ENCODE data around the gene FBXO7.
"Not testable (repeated sequence)": the region's sequence is repeated elsewhere in the genome, so short reads cannot be mapped to it uniquely, and the experiment has no call there.

Gene FBXO7

DNA sequence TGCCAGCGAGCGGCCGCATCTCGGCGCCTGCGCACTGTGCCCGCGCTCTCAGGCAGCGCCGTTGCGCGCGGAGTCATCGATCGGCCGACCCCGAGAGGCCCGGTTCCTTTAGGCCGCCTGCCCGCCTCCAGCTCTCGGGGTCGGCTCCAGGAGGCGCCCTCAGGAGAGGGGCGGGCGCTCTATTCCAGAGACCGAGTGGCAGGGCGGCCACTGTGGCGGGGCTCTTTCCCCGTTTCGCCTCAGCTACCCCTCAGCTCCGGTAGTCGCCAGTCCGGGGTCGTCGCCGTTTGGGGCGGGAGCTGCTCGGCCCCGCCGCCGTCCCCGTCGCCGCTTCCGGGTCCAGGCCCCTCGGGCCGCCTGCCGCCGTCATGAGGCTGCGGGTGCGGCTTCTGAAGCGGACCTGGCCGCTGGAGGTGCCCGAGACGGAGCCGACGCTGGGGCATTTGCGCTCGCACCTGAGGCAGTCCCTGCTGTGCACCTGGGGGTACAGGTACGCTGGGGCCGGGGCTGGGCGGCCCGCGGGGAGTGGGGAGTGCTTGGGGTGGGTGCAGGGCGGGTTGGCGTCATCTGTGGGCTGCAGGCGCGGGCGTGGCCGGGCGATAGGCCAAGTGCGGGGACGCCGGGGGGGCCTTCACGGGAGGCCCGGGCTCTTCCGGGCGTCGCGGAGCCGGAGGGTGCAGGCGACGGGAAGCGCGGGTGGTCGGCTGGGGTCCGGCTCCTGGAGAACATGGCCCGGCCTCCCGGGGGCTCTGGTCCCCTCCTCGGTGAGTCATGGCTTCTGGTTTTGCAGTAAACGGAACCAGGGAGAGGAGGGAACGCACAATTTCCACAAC is at the start of gene FBXO7:
TSS of gene FBXO7 (plus strand) at position 177 of the 833 bp plus-strand sequence. CDS start at position 369, 192 bp downstream.
- intact Hi-C loops (cut with DNase I): loop anchor here (2.0 to 10.0 kb wide), 3 partner anchors 52 to 500 kb away; partner anchors contain the start of gene RTCB
- DNase-seq: peak; percentile 75 to 97 (median 94)

DNA sequence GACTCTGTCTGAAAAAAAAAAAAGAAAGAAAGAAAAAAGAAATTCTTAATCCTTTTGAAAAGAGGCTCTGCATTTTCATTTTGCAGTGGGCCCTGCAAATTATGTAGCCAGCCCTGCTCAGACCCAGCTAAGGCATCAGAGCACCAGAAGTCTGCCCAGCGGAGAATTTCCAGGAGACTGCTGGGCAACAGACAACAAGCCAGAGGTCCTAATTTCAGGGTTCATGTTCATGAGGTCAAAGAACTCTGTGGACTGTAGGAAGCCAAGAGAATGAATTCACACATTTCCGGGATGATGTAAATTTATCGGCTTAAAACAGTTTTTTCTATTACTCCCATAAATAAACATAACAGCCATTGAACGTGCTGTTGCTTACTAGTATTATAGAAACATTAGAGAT is 47.7 kb upstream of the FBXO7 start:
- DNase-seq: no peak
- intact Hi-C loops (cut with DNase I): no loop called here

DNA sequence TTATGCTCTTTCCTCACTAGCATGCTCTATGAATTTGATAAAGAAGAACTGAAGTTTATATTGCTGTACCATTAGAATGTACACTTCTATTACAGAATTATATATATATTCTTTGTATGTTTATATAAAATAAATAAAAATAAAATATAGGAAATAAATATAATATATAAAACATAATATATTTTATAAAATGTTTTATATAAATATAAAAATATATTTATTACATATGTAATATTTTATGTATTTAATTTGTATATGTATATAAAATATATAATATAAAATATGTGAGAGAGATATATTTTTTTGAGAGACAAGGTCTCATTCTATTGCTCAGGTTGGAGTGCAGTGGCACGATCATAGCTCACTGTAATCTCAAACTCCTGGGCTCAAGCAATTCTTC is 44.3 kb upstream of the FBXO7 start:
- intact Hi-C loops (cut with DNase I): no loop called here
- no peak for DNase-seq

DNA sequence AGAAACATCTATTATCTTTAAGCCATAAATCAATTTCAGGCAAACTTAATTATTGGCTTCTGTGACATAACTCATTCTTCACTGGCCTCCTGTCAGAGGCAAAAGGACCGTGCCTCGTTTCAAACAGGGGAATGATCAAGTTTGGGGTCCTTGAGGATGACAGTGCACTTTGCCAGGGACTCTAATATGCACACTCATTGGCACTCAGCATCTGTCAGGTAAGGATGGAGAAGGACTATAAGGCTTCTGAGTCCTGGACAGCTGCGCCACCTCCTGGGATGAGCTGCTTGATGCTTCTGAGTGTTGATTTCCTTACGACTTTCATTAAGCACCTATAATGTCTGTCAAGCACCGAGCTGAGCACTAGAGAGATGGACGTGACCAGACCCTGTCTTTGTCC is 30.5 kb upstream of the FBXO7 start:
- DNase-seq: no peak
- intact Hi-C loops (cut with DNase I): no loop called here

DNA sequence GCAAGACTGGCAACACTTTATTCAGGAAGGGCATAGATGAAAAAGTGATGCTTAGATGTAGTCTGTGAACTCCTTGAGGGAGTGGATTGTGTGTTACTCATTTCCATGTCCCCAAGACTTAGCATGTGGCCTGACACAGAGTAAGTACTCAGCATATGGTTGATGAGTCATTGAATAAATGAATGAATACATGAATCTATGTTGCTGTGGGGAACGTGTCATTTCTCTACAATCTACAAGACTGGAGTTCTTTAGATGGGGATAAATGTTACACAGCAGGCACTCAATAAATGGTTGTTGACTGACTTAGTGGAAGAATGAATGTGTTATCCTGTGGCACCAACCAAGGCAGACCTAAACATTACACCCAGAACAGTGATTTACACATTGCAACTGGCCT is 28.3 kb upstream of the FBXO7 start:
- no peak for DNase-seq
- intact Hi-C loops (cut with DNase I): no loop called here

DNA sequence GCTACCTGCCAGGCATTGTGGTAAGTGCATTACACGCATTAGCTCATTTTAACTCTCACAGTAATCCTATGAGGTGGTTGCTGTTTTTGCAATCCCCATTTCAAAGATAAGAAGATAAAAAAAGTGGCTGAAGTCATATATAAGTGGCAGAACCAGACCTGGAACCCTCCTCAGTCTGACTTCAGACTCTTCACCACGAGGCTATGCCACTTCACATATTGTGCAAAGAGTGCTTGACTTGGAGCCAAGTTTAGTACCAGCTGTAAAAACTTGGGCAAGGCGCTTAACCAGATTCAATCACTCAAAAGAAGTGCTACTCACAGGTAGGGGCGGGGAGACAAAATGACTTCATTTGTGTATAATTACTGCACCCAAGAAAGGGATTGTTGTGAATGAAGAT is 25.6 kb upstream of the FBXO7 start:
- intact Hi-C loops (cut with DNase I): no loop called here
- DNase-seq: no peak

DNA sequence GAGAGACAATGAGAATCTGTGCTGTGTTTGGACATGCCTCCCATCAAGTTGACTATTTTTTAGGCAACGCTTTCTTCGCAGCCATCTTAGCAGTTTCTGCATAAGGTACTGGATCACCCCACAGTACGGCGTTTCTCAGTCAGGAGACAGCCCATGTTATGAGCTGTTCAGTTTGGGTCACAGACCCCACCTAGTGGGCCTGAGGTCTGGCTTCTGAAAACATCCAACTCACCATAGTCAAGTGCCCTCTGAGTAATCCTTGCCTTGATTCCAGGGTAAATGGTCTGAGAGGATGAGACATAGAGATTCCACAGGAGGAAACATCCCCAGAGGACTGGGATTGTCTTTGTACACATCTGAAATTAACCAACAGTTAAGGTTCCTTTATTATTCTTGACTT is 17.6 kb upstream of the FBXO7 start:
- no peak for DNase-seq
- intact Hi-C loops (cut with DNase I): no loop called here

DNA sequence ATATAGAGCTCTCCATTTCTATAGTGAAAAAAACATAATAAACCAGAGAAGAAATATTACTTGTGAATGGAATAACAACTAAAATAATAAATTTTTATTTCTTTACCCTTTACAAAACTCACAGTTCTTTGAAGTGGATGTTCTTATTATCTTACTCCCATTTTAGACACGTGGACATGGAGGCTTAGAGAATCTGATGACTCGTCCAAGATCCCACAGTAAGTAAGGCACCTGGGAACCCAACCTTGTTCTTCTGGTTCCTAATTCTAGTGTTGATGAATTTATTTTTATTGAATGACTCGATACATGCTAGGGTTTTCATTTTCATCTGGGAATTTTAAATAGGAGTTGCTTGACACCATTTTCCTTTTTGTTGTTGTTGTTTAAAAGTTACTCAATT is 12.2 kb upstream of the FBXO7 start:
- DNase-seq: no peak

DNA sequence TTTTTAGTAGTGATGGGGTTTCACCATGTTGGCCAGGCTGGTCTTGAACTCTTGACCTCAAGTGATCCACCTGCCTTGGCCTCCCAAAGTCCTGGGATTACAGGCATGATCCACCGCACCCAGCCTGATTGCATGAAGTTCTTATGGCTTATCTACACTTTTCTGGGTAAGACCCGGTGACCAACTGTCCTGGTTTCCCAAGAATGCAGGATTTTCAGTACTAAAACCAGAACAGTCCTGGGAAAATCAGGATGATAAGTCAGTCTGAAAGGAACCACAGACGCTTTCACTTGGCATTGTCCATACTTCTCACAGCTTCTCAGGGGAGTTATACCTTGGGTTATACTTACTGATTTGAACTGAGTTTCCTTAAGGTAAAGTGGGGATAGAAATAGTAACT is 8.9 kb upstream of the FBXO7 start:
- intact Hi-C loops (cut with DNase I): no loop called here
- DNase-seq: no peak

More for the DNA sequence above, 12.2 kb upstream of the FBXO7 start:
- intact Hi-C loops (cut with DNase I): no loop called here

DNA sequence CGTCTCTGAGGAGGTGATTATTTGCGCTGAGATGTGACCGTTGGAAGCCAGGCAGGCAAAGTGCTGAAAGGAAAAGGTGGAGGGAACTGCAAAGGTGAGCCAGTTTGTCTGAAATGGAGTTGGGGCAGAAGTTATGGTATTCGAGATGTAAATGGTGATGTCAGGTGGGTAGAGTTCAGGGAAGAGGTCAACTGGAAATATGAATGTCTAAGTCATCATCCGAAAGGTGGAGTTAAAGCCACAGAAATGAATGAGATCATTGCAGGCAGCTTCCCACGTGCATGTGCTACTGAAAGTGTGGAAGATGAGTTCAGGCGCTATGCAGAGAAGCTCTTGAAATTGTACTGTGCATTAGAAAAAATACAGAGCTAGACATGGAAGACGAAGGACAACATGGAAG is 8.1 kb upstream of the FBXO7 start:
- intact Hi-C loops (cut with DNase I): no loop called here
- DNase-seq: no peak

DNA sequence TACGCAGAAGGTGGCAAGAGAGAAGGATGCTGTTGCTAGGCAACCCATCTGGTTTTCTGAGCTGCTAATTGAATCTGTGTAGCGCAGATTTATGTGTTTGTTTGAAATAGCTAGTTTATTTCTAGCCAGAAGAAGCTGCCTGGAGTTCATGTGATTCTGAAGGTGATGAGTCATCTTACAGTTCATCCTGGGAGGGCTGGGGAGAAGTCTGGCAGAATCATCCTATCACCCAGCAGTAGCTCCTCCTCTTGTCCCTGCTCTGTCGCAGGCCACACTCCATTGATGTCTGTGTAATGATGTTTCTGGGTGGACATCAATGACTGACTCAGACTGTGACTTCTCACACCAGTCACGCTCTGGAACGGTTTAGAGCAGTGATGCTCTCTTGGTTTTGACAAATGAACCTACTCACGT is 4.8 kb upstream of the FBXO7 start:
- intact Hi-C loops (cut with DNase I): loop anchor here (5.0 to 10.0 kb wide), 2 partner anchors 57 to 495 kb away; no protein-coding TSS in a partner anchor
- peak in 35 of 42 donors; percentile 11 to 79 (median 46) for DNase-seq

DNA sequence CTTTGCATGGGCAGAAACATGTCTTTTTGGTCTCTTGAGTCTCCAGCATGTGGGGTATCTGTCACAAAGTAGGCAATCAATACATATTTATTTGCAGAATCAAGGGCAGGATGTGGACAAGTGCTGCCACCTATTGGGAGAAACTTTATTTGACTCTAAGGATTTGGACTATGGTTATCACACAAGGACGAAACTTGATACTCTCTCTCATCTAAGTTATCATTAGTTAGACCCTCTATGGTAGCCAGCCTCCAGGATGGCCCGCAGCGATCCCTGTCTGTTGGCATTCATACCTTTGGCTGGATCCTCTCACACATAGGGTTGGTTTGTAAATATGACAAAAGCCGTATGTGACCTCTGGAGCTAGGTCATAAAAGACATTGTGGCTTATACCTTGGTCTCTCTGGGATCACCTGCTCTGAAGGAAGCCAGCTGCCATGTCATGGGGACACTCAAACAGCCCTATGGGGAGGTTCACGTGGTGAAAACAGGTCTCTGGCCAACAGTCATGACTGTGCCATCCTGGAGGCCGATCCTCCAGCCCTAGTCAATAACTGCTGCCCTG is 1.1 kb upstream of the FBXO7 start:
- intact Hi-C loops (cut with DNase I): loop anchor here (5.0 to 10.0 kb wide), 2 partner anchors 54 to 499 kb away; no protein-coding TSS in a partner anchor
- peak in 28 of 42 donors; percentile 18 to 84 (median 50) for DNase-seq

DNA sequence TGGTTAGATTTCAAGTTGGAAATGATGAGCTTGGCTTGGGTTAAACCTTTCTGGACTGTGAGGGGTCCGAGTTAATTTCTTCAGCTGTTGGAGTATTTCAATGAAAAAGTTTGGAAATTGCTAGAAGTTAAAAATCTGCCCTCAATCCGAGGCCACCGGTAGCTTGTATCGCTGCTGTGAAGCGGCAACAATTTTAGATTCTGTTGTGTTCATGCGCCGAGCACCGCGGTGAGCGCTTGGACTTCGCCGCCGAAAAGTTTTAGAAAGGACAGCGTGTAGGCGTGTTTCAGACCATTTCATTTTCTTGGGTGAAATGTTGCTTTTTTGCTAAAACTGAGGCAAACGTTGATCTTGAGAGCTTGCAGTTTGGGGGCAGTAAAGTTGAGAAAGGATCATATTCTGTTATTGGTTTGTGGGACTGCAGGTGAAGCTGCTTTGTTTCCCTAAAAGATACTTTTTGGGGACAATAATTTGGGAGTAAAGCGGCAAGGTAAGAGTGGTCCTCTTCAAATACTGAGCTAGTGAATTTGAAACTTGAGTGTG is 928 bp downstream of the FBXO7 start:
- intact Hi-C loops (cut with DNase I): loop anchor here (2.0 to 10.0 kb wide), 2 partner anchors 63 to 501 kb away; partner anchors contain the start of gene RTCB
- peak in 39 of 42 donors; percentile 23 to 76 (median 46) for DNase-seq

DNA sequence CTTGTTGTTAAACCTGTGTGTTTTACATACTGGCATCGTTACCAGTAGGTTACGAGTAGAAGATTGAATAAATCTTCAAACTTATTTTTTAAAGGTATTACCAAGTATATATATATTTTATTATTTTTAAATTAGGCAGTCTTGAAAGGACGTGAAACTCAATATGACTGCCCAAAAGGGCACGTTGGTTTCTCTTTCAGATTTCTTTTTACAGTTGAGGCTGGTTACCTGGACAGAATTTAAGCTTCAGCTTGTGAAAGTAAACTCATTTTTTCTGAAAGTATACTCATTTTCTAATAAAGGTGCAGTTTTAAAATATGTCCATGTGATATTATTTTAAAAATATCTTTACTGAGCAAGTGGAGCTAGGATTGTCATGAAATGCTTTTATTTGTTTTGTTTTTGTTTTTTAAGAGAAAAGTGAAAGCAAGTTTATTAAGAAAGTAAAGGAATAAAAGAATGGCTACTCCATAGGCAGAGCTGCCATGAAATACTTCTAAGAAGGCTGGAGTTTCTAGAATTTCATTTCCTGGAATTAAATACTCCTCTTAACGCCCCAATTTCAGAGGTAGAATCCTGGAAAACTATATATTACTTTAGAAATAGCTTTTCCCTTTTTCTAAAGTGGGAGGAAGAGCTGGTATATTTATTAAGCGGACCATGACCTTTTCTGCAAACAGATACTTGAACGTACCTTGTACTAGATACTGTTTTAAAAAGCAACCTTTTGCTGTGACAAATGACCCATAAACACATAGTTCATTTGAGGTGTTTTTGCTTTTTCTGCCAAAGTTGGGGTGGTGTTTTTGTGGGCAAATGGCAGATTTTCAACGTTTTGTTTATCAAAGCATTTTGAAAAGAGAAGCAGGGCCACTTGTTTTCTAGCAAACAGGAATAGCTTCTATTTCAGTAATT is 1.9 kb downstream of the FBXO7 start:
- intact Hi-C loops (cut with DNase I): loop anchor here (10.0 kb wide), 1 partner anchor 502 kb away; no protein-coding TSS in a partner anchor
- DNase-seq: no peak

DNA sequence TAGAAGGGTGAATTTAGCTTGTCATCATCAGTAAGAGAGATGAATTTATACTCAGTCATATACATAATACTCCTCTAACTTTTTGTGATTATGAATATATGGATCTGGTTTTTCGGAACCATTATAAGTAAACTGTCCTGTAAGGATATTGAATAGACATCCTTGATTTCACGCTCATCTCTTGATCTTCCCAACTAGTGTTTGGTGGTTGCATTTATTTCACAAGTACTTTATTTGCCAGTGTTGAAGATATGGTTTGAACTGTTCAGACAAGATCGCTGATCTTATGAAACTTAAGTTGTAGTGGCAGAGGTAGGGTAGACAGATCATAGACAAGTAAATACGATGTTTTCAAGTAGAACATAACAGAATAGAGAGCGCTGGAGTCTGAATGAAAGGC is 3.0 kb downstream of the FBXO7 start:
- no peak for DNase-seq
- intact Hi-C loops (cut with DNase I): loop anchor here (10.0 kb wide), 1 partner anchor 503 kb away; no protein-coding TSS in a partner anchor

DNA sequence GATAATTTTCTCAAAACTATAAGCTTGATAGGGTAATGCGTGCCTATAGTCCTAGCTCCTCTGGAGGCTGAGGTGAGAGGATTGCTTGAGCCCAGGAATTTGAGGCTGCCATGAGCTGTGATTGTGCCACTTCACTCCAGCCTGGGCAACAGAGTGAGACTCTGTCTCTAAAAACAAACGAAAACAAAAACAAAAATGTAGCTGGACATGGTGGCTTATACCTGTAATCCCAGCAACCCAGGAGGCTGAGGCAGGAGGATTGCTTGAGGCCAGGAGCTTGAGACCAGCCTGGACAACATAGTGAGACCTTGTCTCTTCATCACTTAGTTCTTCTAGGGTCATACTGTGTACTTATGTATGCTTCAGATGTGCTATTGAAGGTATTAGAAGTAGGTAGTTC is 3.9 kb downstream of the FBXO7 start:
- intact Hi-C loops (cut with DNase I): loop anchor here (10.0 kb wide), 1 partner anchor 504 kb away; no protein-coding TSS in a partner anchor
- not testable (repeated sequence) for DNase-seq

DNA sequence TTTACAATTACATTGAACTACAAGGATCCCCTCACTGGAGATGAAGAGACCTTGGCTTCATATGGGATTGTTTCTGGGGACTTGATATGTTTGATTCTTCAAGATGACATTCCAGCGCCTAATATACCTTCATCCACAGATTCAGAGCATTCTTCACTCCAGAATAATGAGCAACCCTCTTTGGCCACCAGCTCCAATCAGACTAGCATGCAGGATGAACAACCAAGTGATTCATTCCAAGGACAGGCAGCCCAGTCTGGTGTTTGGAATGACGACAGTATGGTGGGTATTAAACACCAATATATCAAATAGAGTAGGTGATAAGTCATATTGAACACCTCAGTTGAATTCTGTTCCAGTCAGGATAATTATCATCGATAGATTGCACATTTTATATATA is 4.4 kb downstream of the FBXO7 start:
- DNase-seq: peak in 2 of 42 donors; percentile 12 to 50
- intact Hi-C loops (cut with DNase I): loop anchor here (10.0 kb wide), 1 partner anchor 504 kb away; no protein-coding TSS in a partner anchor

DNA sequence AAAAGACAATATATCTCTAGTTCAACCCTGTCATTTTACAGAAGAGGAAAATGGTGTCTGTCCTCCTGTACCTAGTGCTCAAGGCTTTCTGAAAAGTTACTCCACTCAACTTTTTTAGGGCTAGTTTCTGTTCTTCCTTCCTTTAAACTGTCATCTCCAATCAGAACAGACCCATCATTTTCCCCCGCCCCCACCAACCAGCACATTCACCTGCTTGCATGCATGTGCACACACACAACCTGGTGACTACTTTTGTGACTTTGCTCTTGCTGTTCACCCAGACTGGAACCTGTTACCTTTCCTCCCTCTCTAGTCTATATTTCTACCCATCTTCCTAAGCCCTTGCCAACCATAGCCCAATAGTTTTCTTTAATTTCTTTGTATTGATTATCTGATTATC is 5.6 kb downstream of the FBXO7 start:
- intact Hi-C loops (cut with DNase I): no loop called here
- no peak for DNase-seq

DNA sequence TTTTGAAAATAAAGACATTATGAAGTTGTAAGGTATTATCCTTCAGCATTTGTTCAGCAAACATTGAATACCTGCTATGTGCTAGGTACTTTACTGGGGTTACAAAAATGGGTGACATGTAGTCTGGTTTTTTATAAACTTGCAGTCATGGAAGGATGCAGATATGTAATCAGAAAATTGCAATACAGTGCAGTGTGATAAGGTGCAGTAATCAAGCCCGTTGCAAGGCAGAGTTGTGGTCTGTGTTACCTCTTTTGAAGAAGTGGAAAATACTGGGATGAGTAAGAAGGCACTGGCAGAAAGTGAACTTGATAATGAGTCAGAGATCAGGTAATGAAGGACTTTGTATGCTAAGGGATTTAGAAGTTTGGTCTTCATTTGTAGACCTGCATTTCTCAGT is 8.1 kb downstream of the FBXO7 start:
- intact Hi-C loops (cut with DNase I): no loop called here

More for the DNA sequence above, 8.1 kb downstream of the FBXO7 start:
- DNase-seq: no peak
